ENCODE measurements around the gene COL6A2.
"Not testable (repeated sequence)": the region's sequence is repeated elsewhere in the genome, so short reads cannot be mapped to it uniquely, and the experiment has no call there.

Gene COL6A2

DNA sequence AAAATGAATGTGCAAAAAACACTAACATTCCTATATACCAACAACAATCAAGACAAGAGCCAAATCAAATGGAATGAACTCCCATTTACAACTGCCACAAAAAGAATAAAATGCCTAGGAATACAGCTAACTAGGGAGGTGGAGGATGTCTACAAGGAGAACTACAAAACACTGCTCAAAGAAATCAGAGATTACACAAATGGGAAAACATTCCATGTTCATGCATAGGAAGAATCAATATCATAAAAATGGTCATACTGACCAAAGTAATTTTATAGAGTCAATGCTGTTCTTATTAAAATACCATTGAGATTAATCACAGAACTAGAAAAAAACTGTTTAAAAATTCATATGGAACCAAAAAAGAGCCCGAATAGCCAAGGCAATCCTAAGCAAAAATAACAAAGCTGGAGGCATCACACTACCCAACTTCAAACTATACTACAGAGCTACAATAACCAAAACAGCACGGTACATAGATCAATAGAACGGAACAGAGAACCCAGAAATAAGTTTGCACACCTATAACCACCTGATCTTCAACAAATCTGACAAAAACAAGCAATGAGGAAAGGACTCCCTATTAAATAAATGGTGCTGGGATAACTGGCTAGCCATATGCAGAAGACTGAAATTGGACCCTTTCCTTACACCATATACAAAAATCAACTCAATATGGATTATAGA lies 78.7 kb downstream of the COL6A2 start:
- DNase-seq (ENCODE audit: low spot score): not testable (repeated sequence)

DNA sequence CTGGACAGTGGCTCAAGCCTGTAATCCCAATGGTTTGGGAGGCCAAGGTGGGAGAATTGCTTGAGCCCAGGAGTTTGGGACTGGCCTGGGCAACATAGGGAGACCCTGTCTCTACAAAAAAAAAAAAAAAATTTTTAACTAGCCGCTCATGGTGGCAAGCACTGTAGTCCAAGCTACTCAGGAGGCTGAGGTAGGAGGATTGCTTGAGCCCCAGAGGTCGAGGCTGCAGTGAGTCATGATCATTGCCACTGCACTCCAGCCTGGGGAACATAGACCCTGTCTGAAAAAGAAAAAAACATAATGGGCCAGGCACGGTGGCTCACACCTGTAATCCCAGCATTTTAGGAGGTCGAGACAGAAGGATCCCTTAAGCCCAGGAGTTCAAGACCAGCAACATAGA lies 81.0 kb downstream of the COL6A2 start:
- no peak for DNase-seq (ENCODE audit: low spot score)

All from ecto neural progenitor cell (in vitro differentiated cells).